Measurements from ENCODE around the gene GNGT2.

DNA sequence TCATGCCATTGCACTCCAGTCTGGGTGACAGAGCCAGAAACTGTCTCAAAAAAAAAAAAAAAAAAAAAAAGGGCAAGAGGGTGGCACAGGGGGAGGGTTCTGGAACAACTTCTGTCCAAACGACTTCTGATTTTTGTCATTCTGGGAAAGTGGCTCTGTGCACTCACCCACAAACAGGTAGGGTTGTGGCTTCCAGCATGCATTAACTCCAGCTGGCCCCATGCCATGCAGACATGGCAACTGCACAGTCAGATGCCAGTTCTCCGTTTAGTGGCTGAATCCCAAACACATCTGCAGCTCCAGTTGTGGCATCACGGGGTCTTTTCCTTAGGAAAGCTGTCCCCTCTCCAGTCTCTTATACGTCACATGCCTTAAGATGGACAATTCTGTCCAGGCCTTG, 47.5 kb downstream of the GNGT2 start:
- no peak for TF ChIP-seq EZH2phosphoT487 (IDR thresholded peaks at IDR 0.05; ENCODE audit: low read depth, severe bottlenecking, unreplicated experiment)
- TF ChIP-seq, protein P1, sequence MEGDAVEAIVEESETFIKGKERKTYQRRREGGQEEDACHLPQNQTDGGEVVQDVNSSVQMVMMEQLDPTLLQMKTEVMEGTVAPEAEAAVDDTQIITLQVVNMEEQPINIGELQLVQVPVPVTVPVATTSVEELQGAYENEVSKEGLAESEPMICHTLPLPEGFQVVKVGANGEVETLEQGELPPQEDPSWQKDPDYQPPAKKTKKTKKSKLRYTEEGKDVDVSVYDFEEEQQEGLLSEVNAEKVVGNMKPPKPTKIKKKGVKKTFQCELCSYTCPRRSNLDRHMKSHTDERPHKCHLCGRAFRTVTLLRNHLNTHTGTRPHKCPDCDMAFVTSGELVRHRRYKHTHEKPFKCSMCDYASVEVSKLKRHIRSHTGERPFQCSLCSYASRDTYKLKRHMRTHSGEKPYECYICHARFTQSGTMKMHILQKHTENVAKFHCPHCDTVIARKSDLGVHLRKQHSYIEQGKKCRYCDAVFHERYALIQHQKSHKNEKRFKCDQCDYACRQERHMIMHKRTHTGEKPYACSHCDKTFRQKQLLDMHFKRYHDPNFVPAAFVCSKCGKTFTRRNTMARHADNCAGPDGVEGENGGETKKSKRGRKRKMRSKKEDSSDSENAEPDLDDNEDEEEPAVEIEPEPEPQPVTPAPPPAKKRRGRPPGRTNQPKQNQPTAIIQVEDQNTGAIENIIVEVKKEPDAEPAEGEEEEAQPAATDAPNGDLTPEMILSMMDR (IDR thresholded peaks at IDR 0.05; ENCODE audit: poor library complexity): no peak
